ENCODE measurements around the gene CNTNAP2. TPM values are rescaled to one million over a fixed set of nuclear protein-coding genes. Genes with fewer than 3 reads are reported as not detected.
"Not testable (repeated sequence)": the region's sequence is repeated elsewhere in the genome, so short reads cannot be mapped to it uniquely, and the experiment has no call there.

The CNTNAP2 gene
- total RNA-seq, 2 donors from 2014 or later, result not detected

DNA sequence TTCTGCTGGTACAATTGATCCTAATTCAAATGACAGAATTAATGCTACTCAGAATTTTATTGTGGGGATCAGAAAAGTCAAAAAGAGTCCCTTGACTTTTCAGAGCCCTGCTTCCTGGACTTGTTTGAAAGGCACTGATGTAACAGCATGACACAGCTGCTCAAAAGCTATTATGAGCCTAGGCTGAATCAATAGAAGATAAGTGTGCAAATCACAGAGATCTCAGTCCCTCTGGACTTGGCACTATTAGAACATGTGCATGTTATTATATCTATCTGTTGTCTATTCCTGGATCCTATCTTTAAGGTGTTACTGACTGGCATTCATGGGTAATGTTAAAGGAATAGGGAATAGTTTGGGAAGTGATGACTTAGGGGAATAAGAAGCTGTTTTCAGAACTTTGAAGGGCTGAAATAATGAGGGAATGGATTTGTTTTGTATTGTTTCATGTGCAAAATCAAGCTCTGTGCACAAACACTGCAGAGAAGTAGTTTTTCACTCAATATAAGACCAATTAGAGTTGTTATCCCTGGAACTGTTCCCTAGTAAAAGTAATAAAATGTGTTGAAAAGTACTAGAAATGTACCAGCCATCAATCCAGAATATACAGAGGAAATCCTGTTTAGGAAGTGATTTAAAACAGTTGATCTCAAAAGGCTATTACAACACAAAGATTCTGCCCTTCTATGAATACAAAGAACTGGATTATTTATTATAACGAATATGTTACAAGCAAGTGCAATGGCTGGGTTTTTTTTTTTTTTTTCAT lies 1659.1 kb downstream of the CNTNAP2 start:
- H3K36me3 Mint-ChIP-seq (ENCODE audit: low read depth), result no peaks in the 10 kb centered on the region
- no peak overlapping the region for H3K4me3 Mint-ChIP-seq
- H3K27me3 Mint-ChIP-seq, result no peaks in the 10 kb centered on the region
- H3K27ac Mint-ChIP-seq, result no peak overlapping the region
- H3K4me1 Mint-ChIP-seq, result no peaks in the 10 kb centered on the region
- no peak for ATAC-seq (replicated peaks)
- no peaks in the 10 kb centered on the region for H3K9me3 Mint-ChIP-seq

- Mint-ChIP-seq H3K27ac (no peak overlapping the region), H3K4me3 (no peak overlapping the region), H3K9me3 (no peaks in the 10 kb centered on the region), H3K27me3 (no peaks in the 10 kb centered on the region), H3K4me1 (no peaks in the 10 kb centered on the region), H3K36me3 (ENCODE audit: low read depth) (no peaks in the 10 kb centered on the region)
- no peak for ATAC-seq (replicated peaks)
Measured at GRCh38 chr7:147777309-147777708, 1660.7 kb downstream of the CNTNAP2 start.

DNA sequence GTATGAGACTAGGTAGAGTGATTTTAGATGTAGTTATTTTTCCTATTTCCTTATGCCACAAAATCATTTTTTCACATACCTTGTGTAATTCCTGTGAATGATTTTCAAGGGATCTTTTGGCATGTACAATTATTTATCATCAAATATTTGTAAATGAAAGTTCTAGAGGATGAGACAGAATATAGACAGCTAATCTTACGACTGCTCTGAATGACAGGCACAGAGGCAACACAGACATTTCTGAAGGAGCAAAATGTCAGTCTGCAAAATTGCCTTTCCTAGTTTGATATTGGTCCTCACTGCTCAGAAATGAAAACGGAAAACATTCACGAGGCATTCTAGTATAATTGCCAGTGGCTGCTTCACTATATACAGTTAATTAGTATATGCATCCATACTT lies 1663.3 kb downstream of the CNTNAP2 start:
- Mint-ChIP-seq H3K4me3 (no peak overlapping the region), H3K36me3 (ENCODE audit: low read depth) (no peaks in the 10 kb centered on the region), H3K27ac (no peak overlapping the region), H3K9me3 (no peaks in the 10 kb centered on the region), H3K27me3 (no peaks in the 10 kb centered on the region), H3K4me1 (no peaks in the 10 kb centered on the region)
- ATAC-seq (replicated peaks), result no peak

DNA sequence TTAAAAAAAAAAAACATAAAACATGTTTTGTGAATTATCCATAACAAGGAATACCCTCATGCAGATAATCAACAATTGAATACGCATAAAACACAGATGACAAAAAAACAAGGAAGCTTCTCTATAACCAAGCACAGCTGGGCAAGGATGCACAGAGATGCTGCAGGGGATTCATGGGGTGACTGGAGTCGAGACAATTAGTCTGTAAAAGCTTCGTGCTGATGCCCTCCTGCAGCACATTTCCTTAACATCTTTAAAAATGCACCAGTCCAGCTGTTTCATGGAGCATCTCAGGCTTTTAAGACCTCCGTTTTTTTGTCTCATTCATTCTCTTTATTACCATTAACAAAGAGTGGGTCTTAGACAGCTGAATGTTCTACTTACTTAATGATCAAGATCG lies 1680.0 kb downstream of the CNTNAP2 start:
- Mint-ChIP-seq H3K4me1 (no peaks in the 10 kb centered on the region), H3K27ac (no peak overlapping the region), H3K9me3 (no peaks in the 10 kb centered on the region), H3K36me3 (ENCODE audit: low read depth) (no peaks in the 10 kb centered on the region), H3K4me3 (no peak overlapping the region), H3K27me3 (no peaks in the 10 kb centered on the region)
- ATAC-seq (replicated peaks), result no peak

GRCh38 chr7:147798001-147798400 lies 1681.4 kb downstream of the CNTNAP2 start:
- ATAC-seq (replicated peaks), result no peak
- no peaks in the 10 kb centered on the region for H3K36me3 Mint-ChIP-seq (ENCODE audit: low read depth)
- H3K27ac Mint-ChIP-seq, result no peak overlapping the region
- no peaks in the 10 kb centered on the region for H3K4me1 Mint-ChIP-seq
- no peaks in the 10 kb centered on the region for H3K27me3 Mint-ChIP-seq
- no peak overlapping the region for H3K4me3 Mint-ChIP-seq
- no peaks in the 10 kb centered on the region for H3K9me3 Mint-ChIP-seq

- not testable (repeated sequence) for H3K4me3 Mint-ChIP-seq
Measured at GRCh38 chr7:147801762-147802161, 1685.2 kb downstream of the CNTNAP2 start.

DNA sequence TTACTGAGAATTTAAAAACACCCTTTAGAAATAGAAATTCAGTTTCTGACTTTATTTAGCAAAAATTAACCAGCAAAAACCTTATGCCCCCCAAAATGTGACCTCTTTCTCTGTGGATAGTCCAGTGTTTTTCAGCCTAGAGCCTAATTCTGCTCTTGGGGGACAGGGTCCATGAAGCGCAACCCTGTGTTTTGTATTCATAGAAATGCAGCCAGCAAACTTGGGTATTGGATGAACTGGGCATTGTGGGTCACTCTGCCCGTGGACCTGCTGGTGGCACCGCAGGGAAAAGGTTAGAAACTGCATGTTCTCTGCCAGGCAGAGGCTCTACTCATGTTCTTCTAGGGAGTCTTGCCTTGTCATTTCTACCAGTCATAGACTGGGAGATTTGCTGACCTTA lies 1686.5 kb downstream of the CNTNAP2 start:
- H3K27ac Mint-ChIP-seq, result no peak overlapping the region
- no peak overlapping the region for H3K4me3 Mint-ChIP-seq
- no peaks in the 10 kb centered on the region for H3K27me3 Mint-ChIP-seq
- H3K9me3 Mint-ChIP-seq, result peaks cover 4% of the 10 kb centered on the region
- no peaks in the 10 kb centered on the region for H3K4me1 Mint-ChIP-seq
- no peaks in the 10 kb centered on the region for H3K36me3 Mint-ChIP-seq (ENCODE audit: low read depth)
- no peak for ATAC-seq (replicated peaks)

More at GRCh38 chr7:147801762-147802161, 1685.2 kb downstream of the CNTNAP2 start:
- H3K27me3 Mint-ChIP-seq; H3K36me3 Mint-ChIP-seq (ENCODE audit: low read depth); H3K4me1 Mint-ChIP-seq; H3K9me3 Mint-ChIP-seq; ATAC-seq (replicated peaks); H3K27ac Mint-ChIP-seq: not testable (repeated sequence)

GRCh38 chr7:147803606-147804005 lies 1687.0 kb downstream of the CNTNAP2 start:
- ATAC-seq (replicated peaks), result no peak
- no peaks in the 10 kb centered on the region for H3K27me3 Mint-ChIP-seq
- no peak overlapping the region for H3K27ac Mint-ChIP-seq
- peaks cover 4% of the 10 kb centered on the region for H3K9me3 Mint-ChIP-seq
- H3K4me1 Mint-ChIP-seq, result no peaks in the 10 kb centered on the region
- no peaks in the 10 kb centered on the region for H3K36me3 Mint-ChIP-seq (ENCODE audit: low read depth)
- H3K4me3 Mint-ChIP-seq, result no peak overlapping the region

DNA sequence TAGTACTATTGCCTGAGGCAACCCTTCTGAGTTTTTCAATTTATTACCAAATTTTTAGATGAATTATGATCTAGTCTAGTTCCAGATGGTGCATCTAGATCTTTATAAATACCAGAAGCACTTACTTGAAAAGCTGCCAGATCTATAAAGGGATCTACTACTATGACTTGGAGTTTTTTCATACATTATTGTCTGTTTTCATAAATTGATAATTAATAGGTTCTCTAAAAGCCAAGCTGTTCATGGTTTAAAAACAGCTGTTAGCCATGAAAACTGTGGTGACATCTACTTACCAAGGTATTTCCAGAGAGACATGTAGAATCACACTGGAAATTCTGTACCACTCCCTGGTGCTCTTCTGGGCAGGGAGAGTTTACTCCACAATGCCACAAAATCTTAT lies 1687.4 kb downstream of the CNTNAP2 start:
- H3K4me3 Mint-ChIP-seq, result no peak overlapping the region
- peaks cover 4% of the 10 kb centered on the region for H3K9me3 Mint-ChIP-seq
- ATAC-seq (replicated peaks), result no peak
- no peaks in the 10 kb centered on the region for H3K36me3 Mint-ChIP-seq (ENCODE audit: low read depth)
- no peaks in the 10 kb centered on the region for H3K27me3 Mint-ChIP-seq
- no peak overlapping the region for H3K27ac Mint-ChIP-seq
- no peaks in the 10 kb centered on the region for H3K4me1 Mint-ChIP-seq

DNA sequence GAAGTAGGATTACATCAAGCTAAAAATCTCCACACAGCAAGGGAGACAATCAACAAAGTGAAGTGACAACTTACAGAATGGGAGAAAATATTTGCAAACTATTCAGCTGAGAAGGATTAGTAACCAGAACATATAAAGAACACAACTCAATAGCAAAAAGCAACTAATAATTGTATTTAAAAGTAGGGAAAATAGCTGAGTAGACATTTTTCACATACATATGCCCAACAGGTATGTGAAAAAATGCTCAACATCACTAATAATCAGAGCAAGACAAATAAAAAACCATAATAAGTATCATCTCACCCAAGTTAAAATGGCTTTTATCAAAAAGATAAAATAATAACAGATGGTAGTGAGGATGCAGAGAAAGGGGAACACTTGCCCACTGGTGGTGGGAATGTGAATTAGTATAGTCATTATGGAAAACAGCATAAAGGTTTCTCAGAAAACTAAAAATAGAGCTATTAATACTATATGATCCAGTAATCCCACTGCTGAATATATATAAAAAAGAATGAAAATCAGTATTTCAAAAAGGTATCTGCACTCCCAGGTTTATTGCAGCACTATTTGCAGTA lies 1689.5 kb downstream of the CNTNAP2 start:
- no peak for ATAC-seq (replicated peaks)
- H3K4me3 Mint-ChIP-seq, result no peak overlapping the region
- H3K4me1 Mint-ChIP-seq, result no peaks in the 10 kb centered on the region
- H3K36me3 Mint-ChIP-seq (ENCODE audit: low read depth), result no peaks in the 10 kb centered on the region
- no peak overlapping the region for H3K27ac Mint-ChIP-seq
- no peaks in the 10 kb centered on the region for H3K27me3 Mint-ChIP-seq
- H3K9me3 Mint-ChIP-seq, result peaks cover 4% of the 10 kb centered on the region

DNA sequence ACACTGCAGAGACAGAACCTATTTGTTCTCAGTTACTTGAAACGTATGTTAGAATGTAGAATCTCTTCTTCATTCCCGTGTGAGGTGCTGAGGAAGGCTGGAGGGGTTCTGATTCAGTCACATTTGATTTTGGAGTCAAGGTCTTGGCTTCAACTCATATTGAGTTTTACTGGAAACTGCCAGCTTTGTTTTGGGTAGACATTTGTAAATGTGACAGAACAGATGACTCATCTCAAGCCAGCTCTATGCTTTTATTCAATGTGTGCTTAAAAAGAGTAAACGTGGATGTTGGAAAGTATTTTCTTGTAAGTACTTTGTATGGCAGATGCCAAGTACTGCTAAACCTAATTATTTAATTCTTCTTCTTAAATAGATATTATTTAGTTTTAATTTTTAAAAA lies 1693.2 kb downstream of the CNTNAP2 start:
- no peak for ATAC-seq (replicated peaks)
- no peaks in the 10 kb centered on the region for H3K27me3 Mint-ChIP-seq

DNA sequence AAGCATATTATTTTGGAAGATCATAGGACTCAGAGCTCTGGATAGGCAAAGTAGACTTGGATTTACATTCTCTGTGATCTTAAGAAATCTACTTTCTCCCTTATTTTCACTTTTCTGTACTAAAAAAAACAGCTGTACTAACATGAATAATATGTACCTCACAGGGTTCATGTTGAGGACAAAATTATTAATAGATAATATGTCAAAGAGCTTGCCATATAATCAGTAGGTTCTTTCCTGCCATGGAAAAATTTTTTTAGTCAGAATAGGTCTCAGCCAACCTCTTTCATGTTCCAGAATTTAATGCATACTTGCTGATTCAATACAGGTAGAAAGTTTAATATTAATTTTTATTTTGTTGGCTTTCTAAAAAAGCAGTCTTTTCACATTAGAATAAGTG lies 1693.7 kb downstream of the CNTNAP2 start:
- Mint-ChIP-seq H3K9me3 (peaks cover 4% of the 10 kb centered on the region), H3K27me3 (no peaks in the 10 kb centered on the region), H3K4me3 (no peak overlapping the region), H3K36me3 (ENCODE audit: low read depth) (no peaks in the 10 kb centered on the region), H3K4me1 (no peaks in the 10 kb centered on the region), H3K27ac (no peak overlapping the region)
- no peak for ATAC-seq (replicated peaks)

More for the DNA sequence above, 1693.2 kb downstream of the CNTNAP2 start:
- H3K27ac Mint-ChIP-seq, result no peak overlapping the region
- no peaks in the 10 kb centered on the region for H3K4me1 Mint-ChIP-seq
- H3K36me3 Mint-ChIP-seq (ENCODE audit: low read depth), result no peaks in the 10 kb centered on the region
- no peak overlapping the region for H3K4me3 Mint-ChIP-seq
- H3K9me3 Mint-ChIP-seq, result peaks cover 4% of the 10 kb centered on the region

GRCh38 chr7:147811923-147812322 lies 1695.3 kb downstream of the CNTNAP2 start:
- no peak for ATAC-seq (replicated peaks)

DNA sequence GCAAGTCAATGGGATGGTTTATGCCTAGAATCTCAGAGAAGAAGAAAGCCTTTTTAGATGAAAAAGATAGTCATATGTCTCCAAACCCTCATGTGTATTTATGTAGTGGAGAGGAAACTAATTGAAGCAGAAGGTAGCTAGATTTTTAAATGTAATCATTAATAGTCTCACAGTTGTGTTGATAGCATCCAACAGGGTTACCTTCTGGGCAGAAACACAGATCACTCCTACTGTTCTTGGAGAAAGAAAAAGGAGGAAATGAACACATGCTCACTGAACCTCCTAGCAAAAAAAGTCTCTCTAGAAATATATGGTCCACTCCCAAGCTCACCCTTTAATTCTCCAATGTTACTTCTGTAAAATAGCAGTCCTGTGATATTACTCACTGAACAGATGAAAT lies 1696.7 kb downstream of the CNTNAP2 start:
- H3K4me1 Mint-ChIP-seq, result no peaks in the 10 kb centered on the region
- no peaks in the 10 kb centered on the region for H3K9me3 Mint-ChIP-seq
- no peaks in the 10 kb centered on the region for H3K36me3 Mint-ChIP-seq (ENCODE audit: low read depth)
- no peaks in the 10 kb centered on the region for H3K27me3 Mint-ChIP-seq
- no peak overlapping the region for H3K4me3 Mint-ChIP-seq
- no peak for ATAC-seq (replicated peaks)
- no peak overlapping the region for H3K27ac Mint-ChIP-seq

More at GRCh38 chr7:147811923-147812322, 1695.3 kb downstream of the CNTNAP2 start:
- Mint-ChIP-seq H3K27ac (no peak overlapping the region), H3K27me3 (no peaks in the 10 kb centered on the region), H3K4me3 (no peak overlapping the region), H3K9me3 (no peaks in the 10 kb centered on the region), H3K4me1 (no peaks in the 10 kb centered on the region), H3K36me3 (ENCODE audit: low read depth) (no peaks in the 10 kb centered on the region)

GRCh38 chr7:147818317-147818716 lies 1701.7 kb downstream of the CNTNAP2 start:
- H3K4me3 Mint-ChIP-seq, result no peak overlapping the region
- H3K4me1 Mint-ChIP-seq, result no peaks in the 10 kb centered on the region
- no peaks in the 10 kb centered on the region for H3K27me3 Mint-ChIP-seq
- no peak overlapping the region for H3K27ac Mint-ChIP-seq
- H3K36me3 Mint-ChIP-seq (ENCODE audit: low read depth), result no peaks in the 10 kb centered on the region
- no peak for ATAC-seq (replicated peaks)
- H3K9me3 Mint-ChIP-seq, result peaks cover 4% of the 10 kb centered on the region

Measured in activated T-helper 17 cell treated with anti-CD3 and anti-CD28 coated beads, Interleukin-2, amount 50 U/mL, for 72 hours (primary cell).